ENCODE measurements around the gene COPZ2.
"Not testable (repeated sequence)": the region's sequence is repeated elsewhere in the genome, so short reads cannot be mapped to it uniquely, and the experiment has no call there.

COPZ2 gene

GRCh38 chr17:48055531-48056245, 18.1 kb upstream of the COPZ2 start:
- DNase-seq, result no peak

GRCh38 chr17:48054238-48055185, 16.9 kb upstream of the COPZ2 start:
- DNase-seq, result peak; percentile 78

- DNase-seq, result no peak
Measured at GRCh38 chr17:48053758-48054237, 16.2 kb upstream of the COPZ2 start.

- DNase-seq, result no peak
Measured at GRCh38 chr17:48052956-48053757, 15.6 kb upstream of the COPZ2 start.

- peak; percentile 68 for DNase-seq
Measured at GRCh38 chr17:48051706-48052486, 14.3 kb upstream of the COPZ2 start.

GRCh38 chr17:48051283-48051682, 13.7 kb upstream of the COPZ2 start:
- no peak for DNase-seq

GRCh38 chr17:48048384-48049126, 11.0 kb upstream of the COPZ2 start:
- peak; percentile 86 for DNase-seq

- peak; percentile 98 for DNase-seq
Measured at GRCh38 chr17:48047741-48048383, 10.3 kb upstream of the COPZ2 start, which contains the start of gene NFE2L1. Gene NFE2L1, plus strand, starts transcription at chr17:48048359. Its CDS starts 2,760 bp downstream, at chr17:48051119.

- no peak for DNase-seq
Measured at GRCh38 chr17:48047113-48047740, 9.6 kb upstream of the COPZ2 start.

GRCh38 chr17:48046296-48046695, 8.7 kb upstream of the COPZ2 start:
- DNase-seq, result no peak

GRCh38 chr17:48045316-48046001, 7.9 kb upstream of the COPZ2 start:
- DNase-seq, result no peak

GRCh38 chr17:48044851-48045250, 7.3 kb upstream of the COPZ2 start:
- no peak for DNase-seq

GRCh38 chr17:48043176-48043575, 5.6 kb upstream of the COPZ2 start:
- DNase-seq, result no peak

- no peak for DNase-seq
Measured at GRCh38 chr17:48038687-48039086, 1.1 kb upstream of the COPZ2 start.

- DNase-seq, result no peak
Measured at GRCh38 chr17:48037838-48038323, 284 bp upstream of the COPZ2 start.

GRCh38 chr17:48036693-48037035, 933 bp downstream of the COPZ2 start:
- DNase-seq, result no peak

GRCh38 chr17:48034734-48035133, 2.9 kb downstream of the COPZ2 start:
- not testable (repeated sequence) for DNase-seq

GRCh38 chr17:48031966-48032365, 5.6 kb downstream of the COPZ2 start:
- no peak for DNase-seq

- no peak for DNase-seq
Measured at GRCh38 chr17:48030531-48030930, 7.1 kb downstream of the COPZ2 start.

GRCh38 chr17:48028736-48029135, 8.9 kb downstream of the COPZ2 start:
- DNase-seq, result no peak

Measured in right forelimb (tissue), 1 donor.